Measurements from ENCODE around the gene TYK2. TPM values are rescaled to one million over a fixed set of nuclear protein-coding genes. Genes with fewer than 3 reads are reported as not detected.
A peak's percentile ranks its signal among the peaks of the same experiment; 100 is the strongest.
"Not testable (repeated sequence)": the region's sequence is repeated elsewhere in the genome, so short reads cannot be mapped to it uniquely, and the experiment has no call there.

TYK2 gene
- total RNA-seq, 3 donors from 2014 or later, result 104 to 142 (median 123) TPM

DNA sequence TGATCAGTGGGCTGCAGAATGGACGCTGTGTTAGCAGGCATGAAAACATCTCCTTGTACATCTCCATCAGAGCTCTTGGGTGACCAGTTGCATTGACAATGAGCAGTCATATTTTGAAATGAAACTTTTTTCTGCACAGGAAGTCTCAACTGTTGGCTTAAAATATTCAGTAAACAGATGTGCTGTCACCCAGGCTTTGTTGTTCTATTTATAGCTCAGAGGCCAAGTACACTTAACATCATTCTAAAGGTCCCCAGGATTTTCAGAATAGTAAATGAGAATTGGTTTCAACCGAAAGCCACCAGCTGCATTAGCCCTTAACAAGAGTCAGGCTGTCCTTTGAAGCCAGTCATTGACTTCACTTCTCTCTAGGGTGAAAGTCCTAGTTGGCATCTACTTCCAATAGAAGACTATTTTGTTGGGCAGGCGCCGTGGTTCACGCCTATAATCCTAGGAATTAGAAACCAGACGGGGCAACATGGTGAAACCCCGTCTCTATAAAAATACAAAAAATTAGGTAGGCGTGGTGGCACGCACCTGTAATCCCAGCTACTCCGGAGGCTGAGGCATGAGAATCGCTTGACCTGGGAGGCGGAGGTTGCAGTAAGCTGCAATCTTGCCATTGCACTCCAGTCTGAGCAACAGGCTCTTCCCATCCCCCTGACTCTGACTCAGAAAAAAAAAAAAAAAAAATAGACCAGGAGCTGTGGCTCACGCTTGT lies 32.0 kb upstream of the TYK2 start:
- DNase-seq (no peak), ATAC-seq (peak; percentile 8)
- H3K36me3 ChIP-seq (ENCODE audit: low read depth), result no peaks in the 10 kb centered on the region
- no peaks in the 10 kb centered on the region for H3K9me3 ChIP-seq
- intact Hi-C loops (cut with DNase I, micrococcal nuclease), result no loop called here
- no peak overlapping the region for H3K4me3 ChIP-seq
- peaks cover 9% of the 10 kb centered on the region for H3K4me1 ChIP-seq (ENCODE audit: low read depth)
- TF ChIP-seq, protein P1, sequence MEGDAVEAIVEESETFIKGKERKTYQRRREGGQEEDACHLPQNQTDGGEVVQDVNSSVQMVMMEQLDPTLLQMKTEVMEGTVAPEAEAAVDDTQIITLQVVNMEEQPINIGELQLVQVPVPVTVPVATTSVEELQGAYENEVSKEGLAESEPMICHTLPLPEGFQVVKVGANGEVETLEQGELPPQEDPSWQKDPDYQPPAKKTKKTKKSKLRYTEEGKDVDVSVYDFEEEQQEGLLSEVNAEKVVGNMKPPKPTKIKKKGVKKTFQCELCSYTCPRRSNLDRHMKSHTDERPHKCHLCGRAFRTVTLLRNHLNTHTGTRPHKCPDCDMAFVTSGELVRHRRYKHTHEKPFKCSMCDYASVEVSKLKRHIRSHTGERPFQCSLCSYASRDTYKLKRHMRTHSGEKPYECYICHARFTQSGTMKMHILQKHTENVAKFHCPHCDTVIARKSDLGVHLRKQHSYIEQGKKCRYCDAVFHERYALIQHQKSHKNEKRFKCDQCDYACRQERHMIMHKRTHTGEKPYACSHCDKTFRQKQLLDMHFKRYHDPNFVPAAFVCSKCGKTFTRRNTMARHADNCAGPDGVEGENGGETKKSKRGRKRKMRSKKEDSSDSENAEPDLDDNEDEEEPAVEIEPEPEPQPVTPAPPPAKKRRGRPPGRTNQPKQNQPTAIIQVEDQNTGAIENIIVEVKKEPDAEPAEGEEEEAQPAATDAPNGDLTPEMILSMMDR (IDR thresholded peaks at IDR 0.05), result no peak

DNA sequence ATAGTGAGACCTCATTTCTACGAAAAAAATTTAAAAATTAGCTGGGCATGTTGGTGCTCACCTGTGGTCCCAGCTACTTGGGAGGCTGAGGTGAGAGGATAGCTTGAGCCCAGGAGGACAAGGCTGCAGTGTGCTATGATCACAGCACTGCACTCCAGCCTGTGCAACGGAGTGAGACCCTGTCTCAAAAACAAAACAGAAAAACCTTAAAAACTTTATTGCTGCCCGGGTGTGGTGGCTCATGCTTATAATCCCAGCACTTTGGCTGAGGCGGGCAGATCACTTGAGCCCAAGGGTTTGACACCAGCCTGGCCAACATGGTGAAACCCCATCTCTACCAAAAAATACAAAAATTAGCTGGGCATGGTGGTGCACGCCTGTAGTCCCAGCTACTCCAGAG lies 30.9 kb upstream of the TYK2 start:
- intact Hi-C loops (cut with DNase I, micrococcal nuclease), result not testable (repeated sequence)

DNA sequence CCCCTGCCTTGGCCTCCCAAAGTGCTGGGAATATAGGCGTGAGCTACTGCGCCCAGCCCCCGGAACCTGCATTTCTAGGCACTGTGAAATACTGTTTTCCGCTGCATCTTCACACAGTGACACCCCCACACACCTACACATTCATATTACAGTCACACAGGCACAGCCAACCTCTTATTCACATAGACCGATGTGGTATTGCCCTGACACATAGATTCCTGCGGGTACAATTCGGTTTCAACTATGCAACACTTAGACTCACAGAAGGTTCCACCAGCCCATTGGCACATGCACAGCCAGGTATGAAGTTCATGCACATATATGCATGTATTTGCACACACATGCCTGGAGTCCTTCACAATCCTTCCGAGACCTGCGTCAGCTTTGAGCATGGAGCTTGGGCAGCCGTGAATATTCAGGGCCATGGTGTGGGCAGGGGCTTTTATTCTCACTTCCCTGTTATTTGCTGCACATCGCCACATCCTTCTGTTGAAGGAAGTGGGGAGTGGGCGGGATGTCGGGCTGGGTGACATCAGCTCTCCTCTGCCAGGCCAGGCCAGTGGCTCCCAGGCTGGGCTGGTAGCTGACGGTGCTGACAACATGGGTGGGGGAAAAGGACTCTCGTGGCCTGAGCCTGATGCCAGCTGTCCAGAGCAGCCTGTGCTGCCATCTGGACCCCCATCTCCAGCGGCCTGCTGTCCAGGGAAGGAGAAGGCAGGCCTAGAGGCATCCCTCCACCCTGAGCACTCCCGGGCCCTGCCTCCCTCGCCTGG lies 28.3 kb upstream of the TYK2 start:
- TF ChIP-seq, protein P1 (IDR thresholded peaks at IDR 0.05), result no peak

More for the DNA sequence above, 30.9 kb upstream of the TYK2 start:
- H3K9me3 ChIP-seq; H3K4me1 ChIP-seq (ENCODE audit: low read depth); H3K36me3 ChIP-seq (ENCODE audit: low read depth); DNase-seq; H3K4me3 ChIP-seq; ATAC-seq: not testable (repeated sequence)

DNA sequence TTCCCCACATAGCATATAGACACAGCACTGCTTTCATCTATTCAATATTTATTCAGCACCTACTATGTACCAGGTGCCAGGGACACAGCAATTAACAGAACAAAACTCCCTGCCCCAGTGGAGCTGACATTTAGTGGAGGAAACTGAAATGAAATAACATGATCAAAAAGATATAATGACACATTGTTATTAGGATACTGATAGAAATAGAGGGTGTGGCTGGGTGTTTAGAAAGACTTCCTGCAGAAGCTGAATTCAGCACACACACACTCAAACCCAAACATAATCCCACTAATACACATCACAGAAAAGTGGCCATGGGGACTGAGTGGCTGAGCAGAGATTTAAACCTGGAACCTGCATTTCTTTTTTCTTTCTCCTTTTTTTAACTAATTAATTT lies 26.7 kb upstream of the TYK2 start:
- TF ChIP-seq, protein P1 (IDR thresholded peaks at IDR 0.05), result no peak
- no peak overlapping the region for H3K4me3 ChIP-seq
- H3K36me3 ChIP-seq (ENCODE audit: low read depth), result no peaks in the 10 kb centered on the region
- H3K4me1 ChIP-seq (ENCODE audit: low read depth), result peaks cover 17% of the 10 kb centered on the region
- no peak for ATAC-seq
- H3K9me3 ChIP-seq, result no peaks in the 10 kb centered on the region
- DNase-seq, result no peak
- intact Hi-C loops (cut with DNase I, micrococcal nuclease), result no loop called here

More for the DNA sequence above, 28.3 kb upstream of the TYK2 start:
- Histone ChIP-seq H3K36me3 (ENCODE audit: low read depth) (no peaks in the 10 kb centered on the region), H3K9me3 (no peaks in the 10 kb centered on the region), H3K4me3 (no peak overlapping the region), H3K4me1 (ENCODE audit: low read depth) (peaks cover 13% of the 10 kb centered on the region)
- ATAC-seq (peak; percentile 55), DNase-seq (peak; percentile 57 to 83 (median 60))
- intact Hi-C loops (cut with DNase I, micrococcal nuclease), result no loop called here

DNA sequence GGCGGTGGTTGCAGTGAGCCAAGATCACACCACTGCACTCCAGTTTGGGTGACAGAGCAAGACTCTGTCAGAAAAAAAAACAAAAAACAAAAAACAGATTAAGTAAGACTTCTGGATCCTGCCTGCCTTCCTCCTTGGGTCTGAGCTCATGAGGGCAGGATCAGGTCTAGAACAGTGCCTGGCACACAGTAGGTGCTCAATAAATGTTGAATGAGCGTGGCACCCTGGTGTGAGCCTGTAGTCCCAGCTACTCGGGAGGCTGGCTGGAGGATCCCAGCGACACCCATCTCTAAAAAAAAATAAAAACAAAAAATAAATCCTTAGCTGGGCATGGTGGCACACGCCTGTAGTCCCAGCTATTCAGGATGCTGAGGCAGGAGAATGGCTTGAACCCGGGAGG lies 25.8 kb upstream of the TYK2 start:
- H3K4me3 ChIP-seq, result no peak overlapping the region
- H3K36me3 ChIP-seq (ENCODE audit: low read depth), result no peaks in the 10 kb centered on the region
- intact Hi-C loops (cut with DNase I, micrococcal nuclease), result no loop called here
- ATAC-seq (no peak), DNase-seq (no peak)
- H3K4me1 ChIP-seq (ENCODE audit: low read depth), result peaks cover 25% of the 10 kb centered on the region
- TF ChIP-seq, protein P1 (IDR thresholded peaks at IDR 0.05), result no peak
- H3K9me3 ChIP-seq, result no peaks in the 10 kb centered on the region
